HG03097 (cell line): Measurements from ENCODE around the gene PDIA6.
"Not testable (repeated sequence)": the region's sequence is repeated elsewhere in the genome, so short reads cannot be mapped to it uniquely, and the experiment has no call there.

ENCODE experiments used
- ATAC-seq: cut with Tn5 transposase; IDR thresholded peaks from one replicate; pipeline ENCODE4 v1.9.1; 2021; ENCODE audit not compliant: unreplicated experiment, low FRiP score

Gene PDIA6

GRCh38 chr2:10834068-10834655 lies 21.6 kb upstream of the PDIA6 start:
- ATAC-seq, result no peak

GRCh38 chr2:10833021-10833420 lies 20.4 kb upstream of the PDIA6 start:
- ATAC-seq, result no peak

GRCh38 chr2:10832203-10832936 lies 19.8 kb upstream of the PDIA6 start:
- ATAC-seq, result no peak

- ATAC-seq, result no peak
Measured at GRCh38 chr2:10831400-10831985, 18.9 kb upstream of the PDIA6 start.

- ATAC-seq, result no peak
Measured at GRCh38 chr2:10830641-10831399, 18.2 kb upstream of the PDIA6 start.

GRCh38 chr2:10830203-10830602 lies 17.6 kb upstream of the PDIA6 start:
- ATAC-seq, result no peak

GRCh38 chr2:10829299-10829698 lies 16.7 kb upstream of the PDIA6 start:
- ATAC-seq, result no peak

- no peak for ATAC-seq
Measured at GRCh38 chr2:10828346-10828745, 15.8 kb upstream of the PDIA6 start.

- no peak for ATAC-seq
Measured at GRCh38 chr2:10826625-10827024, 14.0 kb upstream of the PDIA6 start.

GRCh38 chr2:10826026-10826425 lies 13.4 kb upstream of the PDIA6 start:
- ATAC-seq, result no peak

GRCh38 chr2:10824191-10824590 lies 11.6 kb upstream of the PDIA6 start:
- ATAC-seq, result no peak

GRCh38 chr2:10820978-10821695 lies 8.6 kb upstream of the PDIA6 start:
- no peak for ATAC-seq

- no peak for ATAC-seq
Measured at GRCh38 chr2:10820562-10820961, 8.0 kb upstream of the PDIA6 start.

- ATAC-seq, result no peak
Measured at GRCh38 chr2:10819714-10820314, 7.2 kb upstream of the PDIA6 start.

GRCh38 chr2:10818984-10819383 lies 6.4 kb upstream of the PDIA6 start:
- no peak for ATAC-seq

- not testable (repeated sequence) for ATAC-seq
Measured at GRCh38 chr2:10818305-10818704, 5.7 kb upstream of the PDIA6 start.

- ATAC-seq, result no peak
Measured at GRCh38 chr2:10817413-10817812, 4.8 kb upstream of the PDIA6 start.

GRCh38 chr2:10814571-10815331 lies 2.2 kb upstream of the PDIA6 start:
- no peak for ATAC-seq

- ATAC-seq, result no peak
Measured at GRCh38 chr2:10814142-10814541, 1.6 kb upstream of the PDIA6 start.
